DMS153 treated with DMSO at 0.1 percent for 48 hours (cell line): Measurements from ENCODE around the gene DAPL1.
"Not testable (repeated sequence)": the region's sequence is repeated elsewhere in the genome, so short reads cannot be mapped to it uniquely, and the experiment has no call there.

Experiments
- DNase-seq: peaks from one replicate; lab custom pipeline; 2025; ENCODE audit not compliant: unreplicated experiment; lab: John Stamatoyannopoulos, UW

The DAPL1 gene

DNA sequence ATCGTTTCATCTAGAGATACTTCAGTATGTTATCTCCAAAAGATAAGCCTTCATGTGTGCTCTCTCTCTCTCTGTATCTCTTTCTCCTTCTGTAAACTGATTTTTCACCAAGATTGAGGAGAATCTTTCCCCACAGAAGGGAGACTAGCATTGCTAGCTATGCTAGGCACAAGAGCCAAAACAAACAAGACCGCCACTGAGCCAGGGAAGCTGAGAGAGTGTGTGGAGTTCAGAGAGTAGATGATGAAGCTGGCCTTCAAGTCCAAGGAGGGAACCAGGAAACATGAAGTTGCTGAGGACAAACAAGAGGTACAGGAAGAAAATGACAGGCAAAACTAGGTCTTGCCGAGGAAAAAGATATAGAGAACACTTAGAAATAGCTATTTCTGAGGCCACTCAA lies 23.4 kb downstream of the DAPL1 start:
- no peak for DNase-seq

DNA sequence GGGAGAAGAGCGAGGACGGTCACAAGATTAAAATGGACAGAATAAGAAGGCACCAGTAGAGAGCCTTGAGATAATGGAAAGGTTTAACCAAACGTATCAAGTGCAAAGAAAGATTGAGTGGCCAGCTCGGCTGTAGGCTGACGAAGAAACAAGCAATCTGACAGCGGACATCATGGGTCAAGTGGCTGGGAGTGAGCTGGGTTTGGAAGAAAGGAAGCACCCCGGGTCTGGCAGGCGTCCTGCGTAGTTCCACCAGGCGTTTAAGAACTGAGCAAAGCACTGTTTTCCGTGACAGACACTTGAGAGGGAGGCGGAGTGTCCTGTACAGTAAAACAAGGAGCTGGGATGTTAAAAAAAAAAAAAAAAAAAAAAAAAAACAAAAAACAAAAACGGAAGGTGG lies 27.1 kb downstream of the DAPL1 start:
- DNase-seq, result no peak

DNA sequence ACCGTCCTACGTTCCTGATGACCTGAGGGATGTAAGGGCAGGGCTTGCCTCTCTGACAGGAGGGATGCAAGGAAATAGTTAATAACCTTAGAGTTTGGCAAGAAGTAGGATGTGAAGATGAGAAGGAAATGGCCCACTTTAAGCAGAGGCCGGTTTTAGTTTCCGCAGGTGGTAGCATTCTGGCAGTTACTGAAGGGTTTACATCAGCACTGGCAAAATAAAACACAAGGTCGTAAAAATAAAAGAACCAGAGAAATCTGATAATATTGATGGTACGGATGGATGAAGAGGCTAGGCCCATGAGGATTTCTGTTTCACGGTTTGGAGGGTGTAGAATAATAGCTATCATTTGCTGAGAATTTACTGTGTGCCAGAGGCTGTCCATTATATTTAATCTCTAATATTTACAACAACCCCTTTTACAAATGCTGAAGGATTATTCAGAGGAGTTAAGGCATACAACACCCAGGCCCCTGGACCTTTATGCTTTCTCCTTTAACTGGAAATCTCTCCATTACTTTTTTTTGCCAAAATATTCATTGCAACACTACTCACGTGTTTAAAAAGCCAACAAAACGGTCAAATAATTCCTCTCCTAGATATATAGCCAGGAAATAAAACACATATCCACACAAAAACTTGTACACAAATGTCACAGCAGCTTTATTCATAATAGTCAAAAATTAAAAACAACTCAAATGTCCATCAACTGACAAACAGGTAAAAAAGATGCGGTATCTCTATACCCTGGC lies 28.5 kb downstream of the DAPL1 start:
- DNase-seq, result no peak

DNA sequence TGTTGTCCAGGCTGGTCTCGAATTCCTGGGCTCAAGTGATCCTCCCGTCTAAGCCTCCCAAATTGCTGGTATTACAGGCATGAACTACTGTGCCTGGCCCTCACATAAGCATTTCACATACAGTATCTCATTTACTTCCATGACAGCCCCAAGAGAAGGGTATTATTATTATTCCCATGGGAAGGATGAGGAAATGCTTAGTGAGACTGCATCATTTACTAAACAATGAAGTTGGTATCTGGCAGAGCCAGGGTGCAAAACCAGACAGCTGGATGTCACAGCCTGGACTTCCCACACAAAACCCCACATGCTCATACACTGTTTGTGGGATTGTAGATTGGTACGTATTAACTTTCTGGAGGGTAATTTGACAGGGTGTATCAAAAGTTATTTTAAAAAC lies 29.9 kb downstream of the DAPL1 start:
- DNase-seq, result no peak

DNA sequence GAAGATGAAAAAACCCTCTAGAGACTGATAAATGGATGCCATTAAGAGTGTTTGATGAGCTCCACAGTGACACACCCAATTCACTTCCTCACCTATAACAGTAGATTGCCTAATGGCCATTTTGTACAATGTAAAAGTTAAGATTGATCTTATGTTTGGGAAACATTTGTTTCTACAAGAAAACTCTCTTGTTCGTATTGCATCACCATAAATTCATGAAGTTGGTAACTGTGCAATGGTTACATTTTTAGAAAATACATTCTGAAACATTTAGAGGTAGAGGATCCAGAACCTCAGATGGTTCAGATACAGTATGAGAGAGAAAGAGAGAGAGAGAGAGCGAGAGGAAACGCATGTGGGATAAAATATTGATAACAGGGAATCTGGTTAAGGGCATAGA lies 31.8 kb downstream of the DAPL1 start:
- no peak for DNase-seq

DNA sequence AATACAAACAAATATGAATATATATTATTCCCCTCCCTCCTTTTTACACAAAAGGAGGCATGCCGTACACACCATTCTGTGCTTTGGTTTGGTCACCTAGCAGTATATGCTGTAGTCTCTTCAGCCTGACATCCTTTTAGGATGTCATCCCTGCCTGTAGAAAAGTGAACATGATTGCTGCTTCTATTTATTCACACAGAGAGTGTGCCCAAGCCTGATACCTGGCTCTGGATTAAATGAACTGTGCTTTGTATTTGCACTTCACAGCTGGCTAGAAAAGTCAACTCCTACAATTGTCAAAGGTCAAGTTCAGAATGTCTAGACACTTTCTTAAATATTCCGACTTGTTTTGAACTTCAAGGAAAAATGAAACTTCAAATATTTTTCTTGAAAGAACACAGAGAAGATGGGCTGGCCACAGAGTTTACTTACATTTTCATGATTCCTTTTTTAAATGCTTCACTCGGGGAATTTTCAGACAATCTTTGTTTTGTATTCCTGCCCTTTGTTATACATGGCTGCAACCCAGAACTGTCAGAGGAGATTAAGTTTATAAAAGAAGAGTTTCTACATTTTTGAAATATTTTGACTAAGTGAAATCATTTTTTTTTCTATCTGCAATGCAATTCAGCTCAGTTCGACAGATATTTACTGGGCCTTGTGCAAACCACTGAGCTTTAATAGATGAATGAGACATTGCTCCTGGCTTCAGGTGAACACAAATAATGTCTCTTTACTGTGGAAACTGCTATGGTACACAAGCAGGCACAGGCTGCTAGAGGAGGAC lies 33.5 kb downstream of the DAPL1 start:
- no peak for DNase-seq

DNA sequence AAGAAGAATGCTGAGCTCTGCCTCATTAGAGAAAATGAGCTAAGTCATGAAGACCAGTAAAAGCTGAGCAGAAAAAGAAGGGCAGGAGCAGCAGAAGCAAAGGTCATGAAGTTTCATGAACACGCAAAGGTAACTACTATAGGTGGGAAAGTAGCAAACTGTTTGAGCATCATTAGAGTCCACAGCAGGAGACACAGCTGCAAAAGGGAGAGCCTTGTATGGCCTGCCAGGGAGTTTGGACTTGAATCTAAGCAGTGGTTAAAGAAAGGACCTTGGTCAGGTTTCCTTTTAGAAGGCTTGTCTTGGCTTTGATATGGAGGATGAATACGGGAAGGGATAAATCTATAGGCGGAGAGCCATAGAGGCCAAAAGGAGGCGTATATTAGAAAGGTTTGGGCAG lies 34.0 kb downstream of the DAPL1 start:
- DNase-seq, result no peak

DNA sequence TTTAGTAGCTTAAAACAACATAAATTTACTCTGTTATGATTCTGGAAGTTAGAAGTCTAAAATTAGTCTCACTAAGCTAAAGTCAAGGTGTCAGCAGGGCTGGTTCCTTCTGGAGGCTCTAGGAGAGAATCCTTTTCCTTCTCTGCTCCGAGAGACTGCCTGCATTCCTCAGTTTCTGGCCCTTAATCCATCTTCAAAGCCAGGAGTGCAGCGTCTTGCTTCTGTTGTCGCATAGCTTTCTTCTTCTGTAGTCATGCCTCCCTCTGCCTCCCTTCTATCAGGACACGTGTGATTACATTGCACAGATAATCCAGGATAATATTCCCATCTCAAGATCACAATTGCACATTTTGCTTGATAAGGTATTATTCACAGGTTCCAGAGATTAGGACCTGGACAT lies 35.1 kb downstream of the DAPL1 start:
- no peak for DNase-seq

DNA sequence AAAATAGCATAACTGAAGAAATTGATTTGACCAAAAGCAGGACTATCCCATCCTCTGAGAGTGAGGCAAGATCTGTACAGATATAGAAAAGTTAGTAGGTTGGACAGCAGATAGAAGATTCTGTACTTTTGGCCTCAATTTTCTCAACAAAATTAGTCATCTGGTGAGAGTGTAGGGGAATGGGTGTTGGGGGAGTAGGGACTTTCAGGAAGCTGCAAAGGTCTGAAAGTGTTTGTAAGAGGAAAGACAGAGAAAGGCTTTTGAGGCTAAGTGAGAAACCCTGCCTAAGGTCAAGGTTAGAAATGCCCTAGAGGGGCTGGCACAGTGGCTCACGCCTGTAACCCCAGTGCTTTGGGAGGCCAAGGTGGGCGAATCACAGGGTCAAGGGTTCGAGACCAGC lies 40.3 kb downstream of the DAPL1 start:
- no peak for DNase-seq

DNA sequence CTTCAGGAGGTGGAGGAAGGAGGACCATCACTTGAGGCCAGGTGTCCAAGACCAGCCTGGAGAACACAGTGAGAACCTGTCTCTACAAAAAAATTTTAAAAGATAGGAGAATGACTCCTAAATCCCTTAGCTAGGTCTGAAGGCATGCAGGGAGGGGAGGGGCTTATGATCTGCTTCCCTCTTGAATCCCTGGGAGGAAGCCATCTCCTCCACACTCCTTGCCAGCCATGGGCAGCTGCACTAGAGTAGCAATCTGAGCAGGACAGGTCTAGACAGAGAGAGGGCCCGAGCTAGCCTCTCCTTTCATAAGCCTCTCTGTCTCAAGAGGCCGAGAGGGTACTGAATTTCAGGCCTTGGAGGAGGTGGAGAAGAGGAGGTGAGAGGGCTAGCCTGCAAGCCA lies 42.5 kb downstream of the DAPL1 start:
- DNase-seq, result no peak

DNA sequence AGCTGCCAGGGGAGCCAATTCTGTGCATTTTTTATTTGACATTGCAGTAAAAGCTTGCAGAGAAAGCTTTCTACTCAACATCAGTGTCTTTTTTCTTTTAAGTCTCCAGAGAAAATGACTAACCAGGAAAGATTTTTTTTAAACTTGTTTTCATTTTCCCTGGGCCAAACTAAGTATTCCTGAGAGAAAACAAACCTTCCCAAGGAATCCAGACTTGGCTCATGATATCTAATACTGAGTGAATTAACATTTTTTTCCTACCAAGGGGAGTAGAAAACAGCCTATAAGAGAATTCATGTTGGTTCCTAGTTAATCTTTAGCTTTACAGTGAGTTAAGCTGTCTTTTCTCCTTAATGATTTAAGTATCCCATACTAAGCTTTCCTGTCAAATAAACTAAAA lies 46.7 kb downstream of the DAPL1 start:
- no peak for DNase-seq

DNA sequence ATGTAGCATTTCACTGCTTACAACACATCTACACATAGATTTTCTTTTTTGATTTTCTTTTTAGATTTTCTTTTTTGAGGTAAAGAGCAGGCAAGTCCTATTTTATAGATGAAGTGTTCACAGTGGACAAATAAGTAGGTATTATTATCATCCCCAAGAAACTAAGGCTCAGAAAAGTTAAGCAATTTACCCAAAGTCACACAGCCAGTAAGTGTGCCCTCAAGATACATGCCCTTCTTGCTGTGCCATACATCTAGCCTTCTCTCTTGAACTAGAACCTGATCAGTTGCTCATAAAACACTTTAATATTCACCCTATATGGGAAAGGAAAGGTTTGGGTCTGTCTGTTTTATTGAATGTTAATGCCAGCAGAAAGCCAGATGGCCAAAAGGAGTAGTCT lies 50.3 kb downstream of the DAPL1 start:
- DNase-seq, result no peak

DNA sequence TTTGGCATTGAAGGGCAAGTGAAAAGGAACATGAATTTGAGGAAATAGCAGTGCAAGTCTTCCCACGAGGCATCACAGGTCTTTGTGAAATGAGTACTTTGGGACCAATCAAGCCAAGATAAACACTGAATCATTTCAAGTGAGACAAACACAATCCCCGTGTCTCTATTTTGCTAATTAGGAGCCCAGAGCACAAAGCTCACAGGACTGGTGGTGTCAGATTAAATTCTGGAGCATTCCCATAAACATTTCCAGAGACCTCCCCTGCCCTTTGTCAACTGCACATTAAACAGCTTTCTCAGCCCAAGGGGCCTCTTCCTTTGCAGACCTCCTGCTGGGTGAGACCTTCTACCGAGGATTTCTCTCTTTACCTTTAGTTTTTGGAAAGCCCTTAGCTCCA lies 50.7 kb downstream of the DAPL1 start:
- DNase-seq, result peak; percentile 85

DNA sequence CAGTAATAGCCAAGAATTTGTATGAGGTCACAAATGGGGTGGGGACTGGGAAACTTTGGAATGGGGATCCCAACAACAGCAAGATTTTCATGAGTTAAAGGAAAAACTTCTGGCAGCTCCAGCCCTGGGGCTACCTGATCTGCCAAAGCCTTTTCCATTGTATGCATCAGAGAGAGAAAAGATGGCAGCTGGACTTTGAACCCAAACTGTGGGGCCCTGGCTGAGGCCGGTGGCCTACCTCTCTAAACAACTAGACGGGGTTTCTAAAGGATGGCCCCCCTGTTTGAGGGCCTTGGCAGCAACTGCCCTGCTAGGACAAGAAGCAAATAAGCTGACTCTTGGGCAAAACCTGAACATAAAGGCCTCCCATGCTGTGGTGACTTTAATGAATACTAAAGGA lies 52.4 kb downstream of the DAPL1 start:
- DNase-seq, result not testable (repeated sequence)

DNA sequence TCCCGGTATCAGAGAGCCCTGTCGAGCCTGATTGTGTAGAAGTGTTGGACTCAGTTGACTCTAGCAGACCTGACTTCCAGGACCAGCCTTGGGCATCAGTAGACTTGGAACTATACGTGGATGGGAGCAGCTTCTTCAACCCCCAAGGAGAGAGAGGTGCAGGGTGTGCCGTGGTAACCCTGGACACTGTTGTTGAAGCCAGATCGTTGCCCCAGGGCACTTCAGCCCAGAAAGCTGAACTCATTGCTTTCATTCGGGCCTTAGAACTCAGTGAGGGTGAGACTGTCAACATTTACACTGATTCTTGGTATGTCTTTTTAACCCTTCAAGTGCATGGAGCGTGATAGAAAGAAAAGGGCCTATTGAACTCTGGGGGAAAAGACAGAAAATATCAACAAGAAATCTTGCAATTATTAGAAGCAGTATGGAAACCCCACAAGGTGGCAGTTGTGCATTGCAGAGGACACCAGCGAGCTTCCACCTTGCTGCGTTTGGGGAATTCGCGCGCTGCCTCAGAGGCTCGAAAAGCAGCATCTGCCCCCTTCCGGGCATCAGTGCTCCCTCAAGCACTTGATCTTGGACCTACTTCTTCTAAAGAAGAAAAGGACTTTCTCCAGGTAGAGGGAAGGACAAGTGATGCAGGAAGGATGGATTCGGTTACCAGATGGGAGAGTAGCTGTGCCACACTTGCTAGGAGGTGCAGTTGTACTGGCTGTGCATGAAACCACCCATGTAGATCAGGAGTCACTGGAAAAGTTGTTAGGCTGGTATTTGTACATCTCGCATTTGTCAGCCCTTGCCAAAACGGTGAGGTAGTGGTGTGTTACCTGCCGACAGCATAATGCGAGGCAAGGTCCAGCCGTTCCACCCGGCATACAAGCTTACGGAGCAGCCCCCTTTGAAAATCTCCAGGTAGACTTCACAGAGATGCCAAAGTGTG lies 53.2 kb downstream of the DAPL1 start:
- not testable (repeated sequence) for DNase-seq

DNA sequence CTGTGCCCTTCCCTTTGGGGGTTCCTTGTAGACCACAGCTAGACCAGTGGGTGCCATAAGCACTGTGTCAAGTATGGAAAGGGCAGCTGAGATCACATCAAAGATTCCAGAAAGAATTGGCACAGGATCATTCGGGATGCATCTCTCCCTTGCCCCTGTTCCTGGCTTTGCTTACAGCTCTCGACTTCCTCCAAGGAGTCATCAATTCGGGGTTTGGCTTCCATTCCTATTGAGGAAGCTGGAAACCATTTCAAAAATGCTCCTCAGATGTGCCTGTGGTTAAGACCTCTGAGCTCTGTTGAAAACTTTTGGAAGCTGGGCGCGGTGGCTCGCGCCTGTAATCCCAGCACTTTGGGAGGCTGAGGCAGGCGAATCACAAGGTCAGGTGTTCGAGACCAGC lies 65.1 kb downstream of the DAPL1 start:
- not testable (repeated sequence) for DNase-seq

DNA sequence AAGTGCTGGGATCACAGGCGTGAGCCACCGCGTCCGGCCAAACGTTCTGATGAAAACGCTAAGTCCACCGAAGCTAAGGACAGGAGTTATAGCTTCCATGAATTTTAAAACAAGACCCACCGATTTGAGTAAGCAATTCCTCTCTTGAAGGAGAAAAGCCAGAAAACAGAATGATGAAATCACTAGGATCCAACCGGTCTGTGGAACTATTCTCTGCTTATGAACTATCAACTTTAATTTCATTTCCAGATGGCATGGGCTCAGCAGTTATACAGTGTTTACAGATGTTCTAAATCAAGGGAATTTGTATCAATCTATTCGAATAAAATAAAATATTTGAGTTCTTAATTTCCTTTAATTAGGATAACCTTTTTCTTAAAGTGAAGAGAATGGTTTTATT lies 66.5 kb downstream of the DAPL1 start:
- DNase-seq, result not testable (repeated sequence)

DNA sequence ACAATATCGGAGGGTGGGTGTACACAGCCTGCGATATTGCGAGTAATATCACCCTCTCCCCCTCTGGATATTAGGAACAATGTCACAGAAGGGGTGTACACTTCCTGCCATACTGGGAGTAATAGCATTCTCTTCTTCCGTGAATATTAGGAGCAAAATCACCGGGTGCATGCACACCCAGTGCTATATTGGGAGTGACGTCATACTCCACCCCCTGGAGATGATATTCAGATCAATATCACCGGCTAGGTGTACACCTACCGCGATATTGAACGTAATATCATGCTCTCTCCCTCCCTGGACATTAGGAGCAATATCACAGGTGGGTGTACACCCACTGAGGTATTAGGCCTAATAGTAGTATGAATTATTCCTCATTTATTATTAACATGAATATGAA lies 70.4 kb downstream of the DAPL1 start:
- DNase-seq, result not testable (repeated sequence)
